ENCODE measurements around the gene ALDH1B1.

Gene ALDH1B1

DNA sequence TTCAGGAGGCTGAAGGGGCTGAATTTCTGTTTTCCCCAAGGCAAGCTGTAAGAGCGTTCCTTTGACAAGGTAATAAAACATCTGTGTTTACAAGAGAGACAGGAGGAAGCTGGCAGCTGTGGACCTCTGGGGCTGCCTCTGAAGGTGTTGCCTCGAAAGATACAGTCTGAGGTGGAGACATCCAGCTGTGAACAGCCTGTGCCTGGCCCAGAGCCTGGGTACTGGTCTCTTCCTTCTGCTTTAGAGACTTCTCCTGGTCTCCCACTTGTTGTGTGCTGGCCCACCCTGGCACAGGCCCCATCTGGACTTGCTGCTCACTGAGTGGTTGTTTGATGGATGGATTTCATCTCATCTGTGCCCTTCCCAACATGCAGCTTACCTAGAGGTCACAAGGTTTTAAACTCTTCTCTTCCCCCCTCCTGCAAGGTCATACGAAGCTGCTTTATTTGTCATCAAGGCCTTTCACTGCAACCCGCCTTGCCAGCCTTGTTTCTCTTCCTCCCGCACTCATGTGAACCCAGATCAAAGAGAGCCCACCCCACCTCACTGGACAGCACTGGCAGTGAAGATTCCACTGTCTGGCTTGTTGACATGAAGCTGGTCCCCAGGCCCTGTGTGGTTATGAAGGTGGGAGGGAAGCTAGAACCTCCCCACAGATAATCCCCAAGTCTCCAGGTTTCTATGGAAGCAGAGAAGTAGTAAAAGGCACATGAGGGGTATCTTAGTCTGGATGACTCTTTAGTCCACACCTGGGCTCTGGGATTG lies 35.0 kb upstream of the ALDH1B1 start:
- Mint-ChIP-seq H3K9me3 (no peaks in the 10 kb centered on the region), H3K4me3 (no peak overlapping the region), H3K27ac (no peak overlapping the region), H3K36me3 (ENCODE audit: low read depth) (no peaks in the 10 kb centered on the region), H3K4me1 (no peaks in the 10 kb centered on the region), H3K27me3 (no peaks in the 10 kb centered on the region)
- no peak for ATAC-seq
- DNase-seq, result no peak

DNA sequence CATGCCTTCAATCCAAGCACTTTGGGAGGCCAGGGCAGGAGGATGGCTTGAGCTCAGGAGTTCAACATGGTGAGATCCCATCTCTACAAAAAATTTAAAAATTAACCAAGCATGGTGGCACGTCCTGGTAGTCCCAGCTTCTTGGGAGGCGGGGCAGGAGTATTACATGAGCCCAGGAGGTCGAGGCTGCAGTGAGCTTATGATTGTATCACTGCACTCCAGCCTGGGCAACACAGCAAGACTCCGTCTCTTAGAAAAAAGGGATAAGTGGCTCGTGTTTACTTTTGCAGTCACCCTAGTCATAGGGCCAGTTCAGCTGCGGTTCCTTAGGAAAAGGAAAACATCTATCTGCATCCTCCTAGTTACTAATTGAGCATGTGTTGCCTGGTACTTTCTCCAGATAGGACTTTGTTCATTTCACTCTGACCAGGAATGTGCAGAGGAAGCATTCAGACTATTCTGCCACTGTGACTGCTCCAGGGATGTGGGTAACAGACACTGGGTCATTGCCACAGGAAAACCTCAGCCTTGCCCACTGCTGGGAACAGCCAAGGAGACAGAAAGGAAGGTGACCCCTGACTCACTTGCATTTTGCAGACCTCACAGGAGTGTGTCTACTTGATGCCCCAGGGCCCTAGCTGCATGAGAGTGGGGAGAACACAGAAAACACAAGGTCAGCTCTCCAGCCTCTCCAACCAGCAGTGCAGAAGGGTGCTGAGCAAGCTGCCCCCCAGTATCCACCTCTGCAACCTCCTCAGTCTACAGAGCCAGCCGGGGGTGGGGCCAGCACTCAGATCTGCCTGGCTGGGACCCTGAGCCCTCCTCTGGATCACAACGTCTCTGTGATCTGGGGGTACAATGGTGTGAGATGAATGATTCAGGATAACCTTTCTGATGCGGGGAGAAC lies 33.9 kb upstream of the ALDH1B1 start:
- Mint-ChIP-seq H3K27me3 (no peaks in the 10 kb centered on the region), H3K27ac (no peak overlapping the region), H3K4me1 (no peaks in the 10 kb centered on the region), H3K36me3 (ENCODE audit: low read depth) (no peaks in the 10 kb centered on the region), H3K9me3 (no peaks in the 10 kb centered on the region), H3K4me3 (no peak overlapping the region)
- DNase-seq (no peak), ATAC-seq (no peak)

GRCh38 chr9:38359297-38359653 lies 33.2 kb upstream of the ALDH1B1 start:
- Mint-ChIP-seq H3K9me3 (no peaks in the 10 kb centered on the region), H3K4me3 (no peak overlapping the region), H3K27ac (no peak overlapping the region), H3K27me3 (no peaks in the 10 kb centered on the region), H3K36me3 (ENCODE audit: low read depth) (no peaks in the 10 kb centered on the region), H3K4me1 (no peaks in the 10 kb centered on the region)
- DNase-seq (no peak), ATAC-seq (no peak)

DNA sequence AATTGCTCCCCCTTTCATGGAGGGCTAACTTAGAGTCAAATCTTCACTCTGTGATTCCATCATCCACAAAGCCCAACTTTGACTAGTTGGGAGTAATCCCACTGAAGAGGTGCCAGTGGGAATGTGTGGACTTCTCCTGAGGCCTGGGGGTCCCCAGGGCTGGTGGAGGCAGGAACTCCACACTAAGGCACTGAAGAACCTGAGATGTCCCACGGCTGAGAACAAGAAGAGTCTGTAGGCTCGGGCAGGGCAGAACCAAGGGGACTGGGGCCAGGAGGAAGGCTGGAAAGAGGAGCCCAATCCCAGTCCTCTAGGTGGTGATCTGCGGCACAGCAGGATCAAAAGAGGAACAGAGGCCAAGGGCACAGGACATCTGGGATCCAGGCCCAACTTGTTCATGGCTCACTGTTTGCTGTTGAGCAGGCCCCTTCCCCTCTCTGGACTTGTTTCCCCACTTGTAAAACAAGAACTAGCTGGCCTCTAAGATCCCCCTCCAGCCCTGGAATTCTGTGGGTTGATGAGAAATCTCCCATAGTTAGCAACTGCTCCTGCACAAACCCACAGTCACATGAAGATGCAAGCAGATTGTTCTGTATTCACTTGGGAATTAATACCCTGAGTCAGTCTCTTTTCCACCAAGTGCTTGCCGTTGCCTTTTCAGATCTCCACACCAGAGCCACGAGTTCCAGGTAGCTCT lies 32.7 kb upstream of the ALDH1B1 start:
- Mint-ChIP-seq H3K27ac (no peak overlapping the region), H3K4me1 (no peaks in the 10 kb centered on the region), H3K36me3 (ENCODE audit: low read depth) (no peaks in the 10 kb centered on the region), H3K27me3 (no peaks in the 10 kb centered on the region), H3K9me3 (no peaks in the 10 kb centered on the region), H3K4me3 (no peak overlapping the region)
- DNase-seq (no peak), ATAC-seq (no peak)

- Mint-ChIP-seq H3K36me3 (ENCODE audit: low read depth) (no peaks in the 10 kb centered on the region), H3K4me3 (no peak overlapping the region), H3K9me3 (no peaks in the 10 kb centered on the region), H3K27me3 (no peaks in the 10 kb centered on the region), H3K4me1 (no peaks in the 10 kb centered on the region), H3K27ac (no peak overlapping the region)
- DNase-seq, result no peak
- ATAC-seq, result no peak
Measured at GRCh38 chr9:38360839-38361472, 31.5 kb upstream of the ALDH1B1 start.

DNA sequence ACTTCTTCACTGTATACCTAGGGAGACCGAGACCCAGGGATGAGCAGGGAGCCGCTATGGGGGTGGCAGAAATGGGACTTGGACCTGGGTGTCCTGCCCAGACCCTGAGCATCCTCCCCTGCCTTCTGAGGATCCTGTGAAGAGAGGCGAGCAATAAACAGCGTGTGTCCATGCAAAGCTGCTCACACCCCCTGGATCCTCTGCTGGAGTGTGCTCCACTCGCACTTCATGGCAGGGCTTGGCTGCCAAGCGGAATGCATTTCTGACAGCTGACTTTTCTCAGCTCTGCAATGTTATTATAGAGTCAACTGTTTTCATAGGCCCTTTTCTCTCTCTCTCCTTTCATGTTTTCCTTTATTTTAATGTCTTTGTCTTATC lies 31.0 kb upstream of the ALDH1B1 start:
- Mint-ChIP-seq H3K9me3 (no peaks in the 10 kb centered on the region), H3K36me3 (ENCODE audit: low read depth) (no peaks in the 10 kb centered on the region), H3K4me1 (no peaks in the 10 kb centered on the region), H3K27ac (no peak overlapping the region), H3K4me3 (no peak overlapping the region), H3K27me3 (no peaks in the 10 kb centered on the region)
- no peak for ATAC-seq
- DNase-seq, result no peak

DNA sequence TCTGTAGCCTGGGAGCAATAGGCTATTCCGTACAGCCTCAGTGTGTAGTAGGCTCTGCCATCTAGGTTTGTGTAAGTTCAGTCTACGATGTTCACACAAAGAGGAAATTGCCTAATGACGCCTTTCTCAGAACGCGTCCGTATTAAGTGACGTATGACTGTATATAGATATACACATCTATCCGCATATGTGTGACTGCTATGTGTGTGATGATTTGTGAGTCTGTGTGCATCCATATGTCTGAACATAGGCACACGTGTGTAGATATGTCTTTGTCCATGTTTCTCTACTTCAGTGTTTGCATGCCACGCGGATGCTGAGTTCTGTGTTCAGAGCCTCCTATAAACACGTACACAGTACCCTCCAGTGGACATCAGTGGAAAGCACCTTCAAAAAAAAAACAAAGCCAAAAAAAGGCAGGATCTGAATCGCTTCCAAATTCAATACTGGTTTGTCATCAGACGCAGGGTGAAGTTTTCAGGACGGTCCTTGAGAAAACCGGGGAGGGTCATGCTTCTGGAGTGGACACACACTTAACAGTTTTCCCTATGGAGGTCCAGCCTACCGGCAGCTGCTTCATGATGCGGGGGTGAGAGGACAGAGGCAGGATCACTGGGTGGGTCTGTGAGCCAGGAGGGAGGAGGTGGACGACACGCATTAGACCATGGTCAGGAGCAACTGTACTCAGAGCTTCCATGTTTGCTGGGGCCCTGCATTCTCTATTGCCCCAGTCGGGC lies 29.5 kb upstream of the ALDH1B1 start:
- Mint-ChIP-seq H3K9me3 (no peaks in the 10 kb centered on the region), H3K4me3 (peak overlapping the region; percentile 57), H3K27me3 (no peaks in the 10 kb centered on the region), H3K27ac (no peak overlapping the region), H3K4me1 (no peaks in the 10 kb centered on the region), H3K36me3 (ENCODE audit: low read depth) (no peaks in the 10 kb centered on the region)
- DNase-seq (no peak), ATAC-seq (peak; percentile 29)

GRCh38 chr9:38363589-38363925 lies 28.9 kb upstream of the ALDH1B1 start:
- no peak for ATAC-seq
- no peaks in the 10 kb centered on the region for H3K4me1 Mint-ChIP-seq

DNA sequence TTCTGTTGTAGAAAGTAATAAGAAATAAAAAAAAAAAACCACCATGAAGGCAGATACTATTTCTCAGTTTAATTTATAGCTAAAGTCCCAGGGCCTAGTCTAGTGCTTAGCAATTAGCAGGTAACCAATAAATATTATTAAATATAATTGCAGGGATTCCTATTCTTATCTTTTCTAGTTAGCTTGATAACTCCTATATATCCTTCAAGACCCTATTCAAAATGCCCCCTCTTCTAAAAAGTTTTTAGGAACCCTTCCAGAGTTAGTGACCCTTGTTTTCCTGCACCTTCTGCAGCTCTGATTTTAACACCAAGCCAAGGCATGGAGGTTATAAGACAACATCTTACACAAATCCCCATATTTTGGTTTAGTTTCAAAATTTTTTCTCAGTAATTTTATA lies 24.6 kb upstream of the ALDH1B1 start:
- no peak for ATAC-seq
- Mint-ChIP-seq H3K27me3 (peaks cover 4% of the 10 kb centered on the region), H3K27ac (no peak overlapping the region)

More at GRCh38 chr9:38363589-38363925, 28.9 kb upstream of the ALDH1B1 start:
- no peaks in the 10 kb centered on the region for H3K9me3 Mint-ChIP-seq
- no peak for DNase-seq
- H3K27ac Mint-ChIP-seq, result no peak overlapping the region
- H3K4me3 Mint-ChIP-seq, result no peak overlapping the region
- no peaks in the 10 kb centered on the region for H3K36me3 Mint-ChIP-seq (ENCODE audit: low read depth)
- no peaks in the 10 kb centered on the region for H3K27me3 Mint-ChIP-seq

GRCh38 chr9:38368731-38369130 lies 23.8 kb upstream of the ALDH1B1 start:
- H3K4me3 Mint-ChIP-seq, result no peak overlapping the region
- H3K4me1 Mint-ChIP-seq, result no peaks in the 10 kb centered on the region
- H3K36me3 Mint-ChIP-seq (ENCODE audit: low read depth), result no peaks in the 10 kb centered on the region
- no peak for DNase-seq
- ATAC-seq, result no peak
- H3K27me3 Mint-ChIP-seq, result peaks cover 4% of the 10 kb centered on the region
- no peak overlapping the region for H3K27ac Mint-ChIP-seq
- no peaks in the 10 kb centered on the region for H3K9me3 Mint-ChIP-seq

More for the DNA sequence above, 24.6 kb upstream of the ALDH1B1 start:
- no peaks in the 10 kb centered on the region for H3K4me1 Mint-ChIP-seq
- no peak for DNase-seq
- H3K36me3 Mint-ChIP-seq (ENCODE audit: low read depth), result no peaks in the 10 kb centered on the region
- H3K9me3 Mint-ChIP-seq, result no peaks in the 10 kb centered on the region
- no peak overlapping the region for H3K4me3 Mint-ChIP-seq

GRCh38 chr9:38370176-38370575 lies 22.3 kb upstream of the ALDH1B1 start:
- H3K27ac Mint-ChIP-seq, result no peak overlapping the region
- H3K4me3 Mint-ChIP-seq, result no peak overlapping the region
- no peaks in the 10 kb centered on the region for H3K9me3 Mint-ChIP-seq
- H3K27me3 Mint-ChIP-seq, result peaks cover 4% of the 10 kb centered on the region
- no peak for DNase-seq
- ATAC-seq, result no peak
- no peaks in the 10 kb centered on the region for H3K36me3 Mint-ChIP-seq (ENCODE audit: low read depth)
- H3K4me1 Mint-ChIP-seq, result no peaks in the 10 kb centered on the region

DNA sequence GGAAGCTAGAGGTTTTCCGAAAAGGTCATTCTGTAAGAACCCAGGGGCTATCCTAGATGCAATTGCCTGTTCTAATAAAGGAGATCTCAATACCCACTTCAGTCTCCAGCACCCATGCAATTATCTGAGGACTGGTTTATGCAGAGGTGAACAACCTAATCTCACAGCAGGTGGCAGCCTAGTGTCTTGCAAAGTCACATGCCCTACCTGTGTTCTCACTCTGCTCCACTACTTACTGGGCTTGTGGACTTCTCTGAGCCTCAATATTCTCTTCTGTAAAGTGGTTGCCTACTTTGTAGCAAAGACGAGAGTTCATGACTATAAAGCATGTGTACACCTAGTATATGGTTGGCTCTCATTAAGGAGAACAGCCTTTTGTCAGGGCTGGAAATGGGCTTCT lies 21.0 kb upstream of the ALDH1B1 start:
- H3K27me3 Mint-ChIP-seq, result peaks cover 6% of the 10 kb centered on the region
- no peaks in the 10 kb centered on the region for H3K9me3 Mint-ChIP-seq
- no peak overlapping the region for H3K27ac Mint-ChIP-seq
- no peaks in the 10 kb centered on the region for H3K4me1 Mint-ChIP-seq
- no peak for DNase-seq
- no peak overlapping the region for H3K4me3 Mint-ChIP-seq
- H3K36me3 Mint-ChIP-seq (ENCODE audit: low read depth), result no peaks in the 10 kb centered on the region
- peak; percentile 37 for ATAC-seq

DNA sequence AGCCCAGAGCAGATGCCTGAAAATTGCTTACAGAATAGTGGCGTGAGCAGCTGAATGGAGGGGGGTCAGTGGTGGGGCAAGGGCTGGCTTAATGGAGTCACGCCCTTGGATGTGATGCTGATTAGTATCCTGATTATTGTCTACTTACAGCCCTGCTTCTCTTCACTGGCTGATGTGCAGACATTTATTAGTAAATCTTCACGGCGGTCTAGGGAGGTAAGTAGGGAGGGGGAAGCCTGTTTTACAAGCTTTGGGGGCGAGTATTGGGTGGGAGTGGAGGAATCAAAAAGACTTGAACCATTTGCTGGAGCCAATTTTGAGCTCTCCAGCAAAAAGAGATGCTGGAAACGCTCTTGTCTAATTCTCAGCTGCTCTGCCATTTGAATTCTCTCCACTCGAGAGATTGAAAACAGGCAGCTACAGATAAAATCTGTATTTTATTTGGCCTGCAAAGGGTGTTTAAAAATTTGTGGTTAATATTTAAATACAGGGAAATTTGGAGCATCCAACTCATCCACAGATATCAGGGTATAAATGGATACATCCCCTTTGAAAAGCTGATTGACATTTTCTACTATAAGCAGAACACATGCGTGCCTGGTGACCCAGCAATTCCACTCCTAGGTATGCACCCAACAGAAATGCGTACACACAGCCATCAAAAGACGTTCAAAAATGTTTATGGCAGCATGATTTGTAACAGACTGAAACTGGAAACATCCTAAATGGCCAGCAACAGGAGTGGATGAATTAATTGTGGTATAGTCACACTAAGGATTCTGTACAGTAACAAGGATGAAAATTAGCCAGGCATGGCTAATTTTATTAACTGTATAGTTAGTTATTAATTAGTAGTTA lies 19.5 kb upstream of the ALDH1B1 start:
- no peaks in the 10 kb centered on the region for H3K9me3 Mint-ChIP-seq
- no peaks in the 10 kb centered on the region for H3K36me3 Mint-ChIP-seq (ENCODE audit: low read depth)
- H3K27me3 Mint-ChIP-seq, result peaks cover 6% of the 10 kb centered on the region
- H3K27ac Mint-ChIP-seq, result no peak overlapping the region
- no peak for ATAC-seq
- H3K4me3 Mint-ChIP-seq, result no peak overlapping the region
- DNase-seq, result no peak
- H3K4me1 Mint-ChIP-seq, result no peaks in the 10 kb centered on the region
